SK-N-MC (cell line): ENCODE data around the gene CCL4.
"Not testable (repeated sequence)": the region's sequence is repeated elsewhere in the genome, so short reads cannot be mapped to it uniquely, and the experiment has no call there.

ENCODE experiments used
- DNase-seq: peaks from one replicate; pipeline ENCODE4 v3.0.0-alpha.2; 2011; ENCODE audit warnings: low read depth, low spot score
- H3K27ac ChIP-seq: fragments of 200-600 bp; sonication (generic); 2 replicates; pipeline ENCODE4 v1.5.1; 2016; ENCODE audit warnings: mixed run types
- H3K36me3 ChIP-seq: fragments of 200-600 bp; sonication (generic); 2 replicates; pipeline ENCODE4 v1.6.1; 2017; ENCODE audit warnings: antibody characterized with exemption, low read length, mixed read lengths; ENCODE audit not compliant: insufficient read depth
- H3K4me3 ChIP-seq: fragments of 200-600 bp; sonication (generic); 2 replicates; pipeline ENCODE4 v1.5.1; 2016
- H3K9ac ChIP-seq: fragments of 200-600 bp; sonication (generic); 2 replicates; pipeline ENCODE4 v1.8.0; 2017; ENCODE audit warnings: mixed run types, mixed read lengths; ENCODE audit not compliant: insufficient read length
- H3K9me3 ChIP-seq: fragments of 200-600 bp; sonication (generic); 2 replicates; pipeline ENCODE4 v1.6.1; 2017; ENCODE audit warnings: low read depth, mild to moderate bottlenecking, antibody characterized with exemption, low read length, moderate library complexity, mixed read lengths
- EZH2 ChIP-seq: fragments of 200-600 bp; sonication (generic); IDR thresholded peaks from one replicate; pipeline ENCODE4 v1.6.1; 2017; ENCODE audit warnings: antibody characterized with exemption
- FOXP2 ChIP-seq: optimal IDR thresholded peaks from 2 replicates; pipeline ENCODE3; 2011; ENCODE audit warnings: mild to moderate bottlenecking, moderate library complexity; ENCODE audit not compliant: insufficient read depth; ENCODE audit errors: extremely low read length, control extremely low read depth
- POLR2AphosphoS5 ChIP-seq: IDR thresholded peaks from 2 replicates; pipeline ENCODE4 v1.6.1; 2012; ENCODE audit warnings: mild to moderate bottlenecking, low read depth, low read length, borderline replicate concordance

CCL4 gene

DNA sequence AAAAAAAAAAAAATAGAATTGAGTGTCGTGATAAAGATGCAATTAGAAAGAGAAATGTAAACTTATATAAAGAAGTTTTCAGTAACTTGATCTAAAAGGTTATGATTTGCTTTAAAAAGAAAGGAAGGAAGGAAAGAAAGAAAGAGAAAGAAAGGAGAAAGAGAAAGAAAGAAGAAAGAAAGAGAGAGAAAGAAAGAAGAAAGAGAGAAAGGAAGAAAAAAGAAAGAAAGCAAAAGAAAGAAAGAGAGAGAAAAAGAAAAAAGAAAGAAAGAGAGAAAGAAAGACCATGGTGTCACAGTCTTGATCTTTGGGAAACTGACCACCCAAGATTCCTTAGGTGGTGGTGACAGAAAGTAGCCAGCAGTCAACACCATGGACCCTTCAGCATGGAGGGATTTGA lies 9.4 kb upstream of the CCL4 start:
- Histone ChIP-seq H3K9me3 (no peaks in the 10 kb centered on the region), H3K27ac (no peak overlapping the region), H3K9ac (no peak overlapping the region), H3K36me3 (no peaks in the 10 kb centered on the region), H3K4me3 (no peak overlapping the region)
- no peak for TF ChIP-seq EZH2
- no peak for TF ChIP-seq POLR2AphosphoS5
- no peak for TF ChIP-seq FOXP2
- no peak for DNase-seq

DNA sequence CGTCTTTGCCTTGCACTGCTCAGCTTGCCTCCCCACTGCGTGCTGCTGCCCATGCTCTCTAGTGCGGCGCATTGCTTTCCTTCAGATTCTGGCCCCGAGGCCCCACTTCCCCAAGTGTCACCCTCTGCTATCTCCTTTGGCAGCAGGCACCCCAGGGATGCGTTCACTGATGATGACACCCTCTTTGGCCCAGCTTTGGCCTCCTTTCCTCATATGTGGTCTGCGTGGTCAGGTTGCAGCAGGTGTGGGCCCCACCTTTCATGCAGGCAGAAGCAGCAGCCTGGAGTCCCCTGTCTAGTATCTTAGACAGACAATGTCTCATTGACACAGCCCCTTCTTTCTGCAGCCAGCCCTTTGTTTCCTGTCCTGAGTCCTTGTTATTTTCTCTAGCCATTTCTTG lies 8.9 kb upstream of the CCL4 start:
- TF ChIP-seq EZH2: no peak
- TF ChIP-seq FOXP2: no peak
- TF ChIP-seq POLR2AphosphoS5: no peak
- Histone ChIP-seq H3K27ac (no peak overlapping the region), H3K9ac (no peak overlapping the region), H3K4me3 (no peak overlapping the region), H3K9me3 (no peaks in the 10 kb centered on the region), H3K36me3 (no peaks in the 10 kb centered on the region)
- no peak for DNase-seq

DNA sequence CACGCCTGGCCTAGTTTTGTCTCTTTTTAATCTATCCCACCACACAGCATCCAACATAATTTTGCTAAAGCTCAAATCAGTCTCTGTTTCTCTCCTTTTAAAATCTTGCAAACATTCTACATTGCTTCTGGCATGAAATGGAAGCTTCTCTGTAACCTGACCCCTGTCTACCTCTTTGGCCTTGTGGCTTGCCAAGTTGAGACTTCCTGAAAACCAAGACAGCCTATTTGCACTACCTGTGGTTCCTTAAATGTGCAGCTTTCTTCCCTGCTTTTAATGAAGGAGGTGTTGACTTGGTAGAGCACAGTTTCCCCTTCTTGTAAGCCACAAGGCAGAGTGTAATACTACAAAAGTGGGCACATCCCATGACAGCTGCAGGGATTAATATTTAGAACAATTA lies 7.6 kb upstream of the CCL4 start:
- no peaks in the 10 kb centered on the region for H3K9me3 ChIP-seq
- DNase-seq: no peak
- no peak overlapping the region for H3K27ac ChIP-seq
- no peak overlapping the region for H3K4me3 ChIP-seq
- no peak overlapping the region for H3K9ac ChIP-seq
- TF ChIP-seq FOXP2 (no peak), EZH2 (no peak), POLR2AphosphoS5 (no peak)
- H3K36me3 ChIP-seq: no peaks in the 10 kb centered on the region

DNA sequence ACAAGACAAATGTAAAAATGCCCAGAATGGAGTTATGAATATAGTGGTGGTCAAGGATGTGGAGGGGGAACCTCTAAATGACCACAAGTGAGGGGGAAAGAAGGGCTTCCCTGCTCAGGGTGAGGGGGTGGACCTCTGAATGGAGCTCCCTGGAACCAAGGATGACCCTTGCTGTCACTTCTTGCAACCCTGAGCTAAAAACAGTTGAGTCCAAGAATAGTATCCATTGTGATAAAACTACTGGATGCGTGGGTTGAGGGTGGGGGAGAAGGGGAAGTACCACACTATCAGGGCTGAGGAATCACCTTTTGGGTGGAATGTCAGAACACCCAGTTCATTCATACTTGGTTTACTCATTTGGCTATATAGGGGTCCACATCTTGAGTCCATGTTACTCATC lies 4.6 kb upstream of the CCL4 start:
- not testable (repeated sequence) for H3K4me3 ChIP-seq, H3K9me3 ChIP-seq, H3K27ac ChIP-seq, H3K9ac ChIP-seq, DNase-seq, H3K36me3 ChIP-seq

DNA sequence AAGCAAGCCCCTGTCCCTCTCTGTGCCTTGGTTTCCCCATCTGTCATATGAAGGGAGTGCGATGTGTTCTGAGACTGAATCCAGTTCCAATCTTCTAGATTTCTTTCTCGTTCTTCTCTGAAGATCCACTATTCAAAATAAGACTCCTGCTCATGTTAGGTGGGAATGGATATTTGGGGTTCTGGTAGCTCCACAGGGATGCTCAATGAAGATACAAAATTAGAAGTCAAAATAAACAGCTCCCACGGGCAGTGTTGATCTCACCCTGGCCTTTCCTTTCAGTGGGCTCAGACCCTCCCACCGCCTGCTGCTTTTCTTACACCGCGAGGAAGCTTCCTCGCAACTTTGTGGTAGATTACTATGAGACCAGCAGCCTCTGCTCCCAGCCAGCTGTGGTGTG lies 619 bp downstream of the CCL4 start:
- not testable (repeated sequence) for H3K9me3 ChIP-seq, H3K4me3 ChIP-seq, H3K9ac ChIP-seq

DNA sequence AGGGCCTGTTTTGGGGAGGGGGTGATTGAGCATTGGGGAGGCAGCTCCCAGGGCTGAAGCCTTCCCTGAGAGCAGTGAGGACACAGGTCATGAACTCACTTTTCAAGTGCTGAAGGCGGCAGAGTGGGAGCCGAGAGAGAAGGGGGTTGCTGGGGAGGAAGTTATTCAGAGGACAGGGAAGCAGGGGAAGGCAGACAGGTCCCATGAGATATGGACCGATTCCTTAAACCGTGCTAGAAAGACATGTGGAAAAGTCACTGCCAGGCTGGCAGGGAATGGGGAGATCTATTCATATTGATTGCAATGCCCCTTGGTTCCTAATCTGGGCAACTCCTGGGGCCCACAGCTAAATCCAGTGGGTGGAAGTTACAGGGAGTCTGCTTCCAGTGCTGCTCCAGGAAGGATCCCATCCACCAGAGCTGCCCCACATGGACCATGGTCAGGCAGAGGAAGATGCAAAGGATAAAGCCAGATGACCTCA lies 1.1 kb downstream of the CCL4 start:
- no peak overlapping the region for H3K27ac ChIP-seq
- no peak for DNase-seq
- H3K4me3 ChIP-seq: no peak overlapping the region
- H3K36me3 ChIP-seq: no peaks in the 10 kb centered on the region
- TF ChIP-seq FOXP2: no peak
- no peaks in the 10 kb centered on the region for H3K9me3 ChIP-seq
- H3K9ac ChIP-seq: no peak overlapping the region

More for the DNA sequence above, 619 bp downstream of the CCL4 start:
- H3K36me3 ChIP-seq, H3K27ac ChIP-seq, DNase-seq: not testable (repeated sequence)

DNA sequence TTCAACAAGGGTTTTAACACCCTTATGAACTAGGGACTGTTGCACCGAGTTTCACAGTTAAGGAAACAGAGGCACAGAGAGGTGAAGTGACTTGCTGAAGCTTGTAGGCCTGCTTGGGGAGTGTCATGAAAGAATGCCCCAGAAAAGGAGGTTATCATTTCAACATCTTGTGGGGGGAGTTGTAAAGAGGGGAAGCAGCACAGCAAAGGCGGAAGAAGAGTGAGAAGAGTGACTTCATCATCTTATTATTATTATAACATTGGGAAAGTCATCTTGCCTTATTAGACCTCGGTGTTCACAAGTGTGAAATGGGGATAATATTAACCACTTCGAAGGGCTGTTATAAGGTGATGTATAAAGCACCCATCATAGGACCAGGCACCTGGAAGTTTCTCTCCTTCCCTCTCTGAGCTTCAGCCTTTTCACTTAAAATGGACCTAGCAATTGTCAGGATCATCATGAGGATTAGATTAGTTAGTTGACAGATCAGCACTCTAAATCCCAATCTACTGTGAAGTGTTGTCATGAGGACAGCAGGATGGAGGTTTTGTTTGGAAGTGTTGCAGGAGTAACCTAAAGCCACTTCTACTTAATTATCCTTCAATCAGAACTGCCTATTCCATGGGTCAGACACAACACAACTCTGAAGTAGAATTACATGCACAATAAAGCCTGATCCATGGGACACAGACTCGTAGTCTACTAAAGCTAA lies 2.3 kb downstream of the CCL4 start:
- Histone ChIP-seq H3K9ac (no peak overlapping the region), H3K27ac (no peak overlapping the region), H3K4me3 (no peak overlapping the region), H3K36me3 (no peaks in the 10 kb centered on the region), H3K9me3 (no peaks in the 10 kb centered on the region)
- TF ChIP-seq POLR2AphosphoS5 (no peak), FOXP2 (no peak), EZH2 (no peak)
- no peak for DNase-seq

DNA sequence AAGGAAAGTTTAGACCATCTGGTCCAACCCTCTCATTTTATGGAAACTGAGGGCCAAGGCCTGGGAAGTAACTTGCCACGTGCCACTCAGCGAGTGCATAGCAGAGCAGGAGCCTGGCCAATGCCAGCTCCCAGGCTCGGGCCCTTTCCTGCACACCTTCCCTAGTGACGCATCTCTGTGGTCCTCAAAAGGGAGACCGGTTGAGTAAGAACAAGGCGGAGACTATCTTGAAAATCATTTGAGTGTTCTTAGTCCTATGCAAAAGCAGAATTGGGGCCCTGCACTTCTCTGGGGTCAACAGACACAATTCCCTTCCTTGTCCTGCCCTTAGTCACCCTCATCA lies 2.8 kb downstream of the CCL4 start:
- Histone ChIP-seq H3K9ac (no peak overlapping the region), H3K4me3 (no peak overlapping the region), H3K27ac (no peak overlapping the region), H3K9me3 (no peaks in the 10 kb centered on the region), H3K36me3 (no peaks in the 10 kb centered on the region)
- DNase-seq: no peak
- TF ChIP-seq EZH2 (no peak), FOXP2 (no peak), POLR2AphosphoS5 (no peak)

DNA sequence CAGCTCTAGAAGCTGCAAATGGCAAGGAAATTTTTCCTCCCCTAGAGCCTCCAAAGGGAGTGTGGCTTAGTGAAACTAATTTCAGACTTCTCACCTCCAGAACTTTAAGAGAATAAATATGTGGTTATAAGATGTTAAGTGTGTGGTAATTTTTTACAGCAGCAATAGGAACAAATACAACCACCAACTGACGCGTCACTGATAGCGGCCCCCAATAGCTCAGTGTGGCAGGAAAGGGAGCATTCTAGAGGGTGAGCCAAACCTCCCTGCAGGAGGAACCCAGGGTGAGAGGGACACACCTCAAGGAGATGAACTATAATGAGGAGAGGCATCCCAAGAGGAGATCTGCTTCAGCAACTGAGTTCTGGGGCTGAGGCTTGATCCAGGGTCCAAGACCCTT lies 4.0 kb downstream of the CCL4 start:
- Histone ChIP-seq H3K36me3 (no peaks in the 10 kb centered on the region), H3K9ac (no peak overlapping the region), H3K27ac (no peak overlapping the region), H3K4me3 (no peak overlapping the region), H3K9me3 (no peaks in the 10 kb centered on the region)
- TF ChIP-seq EZH2 (no peak), FOXP2 (no peak), POLR2AphosphoS5 (no peak)
- no peak for DNase-seq

DNA sequence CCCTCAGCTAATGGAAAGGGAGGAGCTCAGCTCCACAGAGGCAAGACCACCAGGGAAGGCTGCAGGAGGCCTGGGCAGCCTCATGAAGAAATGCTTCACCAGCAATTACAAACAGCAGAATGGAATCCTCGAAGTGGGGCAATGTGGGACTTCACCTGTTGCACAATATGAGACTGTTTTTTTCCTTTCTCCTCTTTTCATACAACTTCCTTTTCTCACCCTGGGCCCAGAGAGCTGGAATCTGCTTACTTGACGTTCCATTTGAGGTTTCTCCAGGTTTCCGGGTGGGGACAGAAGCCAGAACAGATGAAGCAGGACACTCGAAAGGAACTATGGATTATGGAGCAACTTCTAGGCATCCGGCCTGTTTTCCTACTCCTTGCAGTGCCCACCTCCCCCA lies 4.6 kb downstream of the CCL4 start:
- DNase-seq, H3K27ac ChIP-seq, H3K9ac ChIP-seq, H3K36me3 ChIP-seq, H3K4me3 ChIP-seq, H3K9me3 ChIP-seq: not testable (repeated sequence)
